BJ (cell line): ENCODE measurements around the gene RERE. TPM values are rescaled to one million over a fixed set of nuclear protein-coding genes. Genes with fewer than 3 reads are reported as not detected.

Experiments
- CTCF ChIA-PET: fragments of 350-600 bp; formaldehyde crosslinking; extraction: SDS; loops from one replicate; lab custom pipeline; 2021; ENCODE audit warnings: antibody characterized with exemption, inconsistent platforms; lab: Yijun Ruan, JAX
- POLR2A ChIA-PET: fragments of 300-600 bp; sonication (Branson Sonifier 250); formaldehyde crosslinking; extraction: SDS; loops from one replicate; lab custom pipeline; 2021; ENCODE audit warnings: antibody characterized with exemption; lab: Charles Lee
- DNase-seq: peaks from one replicate; pipeline ENCODE4 v3.0.0-alpha.2; 2011; ENCODE audit warnings: low read depth
- H3K27me3 ChIP-seq: 2 replicates; pipeline ENCODE4 v1.6.0; 2011; ENCODE audit warnings: low read length; ENCODE audit not compliant: control insufficient read depth, insufficient read depth
- H3K36me3 ChIP-seq: 2 replicates; pipeline ENCODE4 v1.5.1; 2011; ENCODE audit warnings: low read length; ENCODE audit not compliant: control insufficient read depth, insufficient read depth
- H3K4me3 ChIP-seq: 2 replicates; pipeline ENCODE4 v1.5.1; 2011; ENCODE audit warnings: low read depth, mild to moderate bottlenecking, control low read depth, low read length
- polyA plus RNA-seq: library from polyadenylated mRNA; depleted of rRNA; stranded (reverse); fragments of >200 nt; gene quantifications from 2 replicates; pipeline ENCODE4 v1.2.3, GENCODE V29; 2011
- TF ChIP-seq, protein P1 (sequence below): IDR thresholded peaks from 2 replicates; pipeline ENCODE4 v1.5.1; 2011; ENCODE audit warnings: low read depth, mild to moderate bottlenecking, control low read depth, inconsistent platforms, low read length, moderate library complexity; ENCODE audit not compliant: insufficient read depth

Gene RERE
- polyA plus RNA-seq, 1 experiment = 3.8 TPM

- Histone ChIP-seq H3K27me3 (no peaks in the 10 kb centered on the region), H3K4me3 (no peak overlapping the region), H3K36me3 (no peaks in the 10 kb centered on the region)
- ChIA-PET POLR2A (no interaction called here), CTCF (interaction anchor here (0.6 to 1.0 kb wide), 3 partner anchors 8 to 124 kb away, joined by 3 to 4 read pairs (median 3); no protein-coding TSS in a partner anchor)
- DNase-seq = no peak
- TF ChIP-seq, protein P1, sequence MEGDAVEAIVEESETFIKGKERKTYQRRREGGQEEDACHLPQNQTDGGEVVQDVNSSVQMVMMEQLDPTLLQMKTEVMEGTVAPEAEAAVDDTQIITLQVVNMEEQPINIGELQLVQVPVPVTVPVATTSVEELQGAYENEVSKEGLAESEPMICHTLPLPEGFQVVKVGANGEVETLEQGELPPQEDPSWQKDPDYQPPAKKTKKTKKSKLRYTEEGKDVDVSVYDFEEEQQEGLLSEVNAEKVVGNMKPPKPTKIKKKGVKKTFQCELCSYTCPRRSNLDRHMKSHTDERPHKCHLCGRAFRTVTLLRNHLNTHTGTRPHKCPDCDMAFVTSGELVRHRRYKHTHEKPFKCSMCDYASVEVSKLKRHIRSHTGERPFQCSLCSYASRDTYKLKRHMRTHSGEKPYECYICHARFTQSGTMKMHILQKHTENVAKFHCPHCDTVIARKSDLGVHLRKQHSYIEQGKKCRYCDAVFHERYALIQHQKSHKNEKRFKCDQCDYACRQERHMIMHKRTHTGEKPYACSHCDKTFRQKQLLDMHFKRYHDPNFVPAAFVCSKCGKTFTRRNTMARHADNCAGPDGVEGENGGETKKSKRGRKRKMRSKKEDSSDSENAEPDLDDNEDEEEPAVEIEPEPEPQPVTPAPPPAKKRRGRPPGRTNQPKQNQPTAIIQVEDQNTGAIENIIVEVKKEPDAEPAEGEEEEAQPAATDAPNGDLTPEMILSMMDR = no peak
These were observed 386.4 kb downstream of the RERE start for GRCh38 chr1:8431019-8431418.

GRCh38 chr1:8430476-8430875, 387.0 kb downstream of the RERE start:
- TF ChIP-seq, protein P1 = no peak
- H3K27me3 ChIP-seq = no peaks in the 10 kb centered on the region
- no peak overlapping the region for H3K4me3 ChIP-seq
- H3K36me3 ChIP-seq = no peaks in the 10 kb centered on the region
- DNase-seq = no peak
- ChIA-PET POLR2A (no interaction called here), CTCF (interaction anchor here (1.0 kb wide), 2 partner anchors 9 to 130 kb away, joined by 3 to 4 read pairs; no protein-coding TSS in a partner anchor)

- no peaks in the 10 kb centered on the region for H3K36me3 ChIP-seq
- ChIA-PET POLR2A (no interaction called here), CTCF (interaction anchor here (0.6 to 1.0 kb wide), 2 partner anchors 21 to 131 kb away, joined by 3 to 4 read pairs; no protein-coding TSS in a partner anchor)
- H3K4me3 ChIP-seq = no peak overlapping the region
- H3K27me3 ChIP-seq = no peaks in the 10 kb centered on the region
- no peak for DNase-seq
- TF ChIP-seq, protein P1 = no peak
These were observed 387.8 kb downstream of the RERE start for GRCh38 chr1:8429549-8430110.

- CTCF ChIA-PET = interaction anchor here (0.8 to 1.5 kb wide), 2 partner anchors 9 to 10 kb away, joined by 3 to 4 read pairs; no protein-coding TSS in a partner anchor
- POLR2A ChIA-PET = no interaction called here
These were observed 389.0 kb downstream of the RERE start for GRCh38 chr1:8428441-8428840.

GRCh38 chr1:8427986-8428385, 389.5 kb downstream of the RERE start:
- Histone ChIP-seq H3K27me3 (no peaks in the 10 kb centered on the region), H3K36me3 (no peaks in the 10 kb centered on the region), H3K4me3 (no peak overlapping the region)
- TF ChIP-seq, protein P1 = no peak
- no peak for DNase-seq
- POLR2A ChIA-PET = interaction anchor here (0.6 kb wide), 2 partner anchors 9 to 56 kb away, joined by 5 to 8 read pairs; no protein-coding TSS in a partner anchor
- CTCF ChIA-PET = interaction anchor here (0.8 to 1.5 kb wide), 2 partner anchors 9 to 11 kb away, joined by 3 to 4 read pairs; no protein-coding TSS in a partner anchor

More at GRCh38 chr1:8428441-8428840, 389.0 kb downstream of the RERE start:
- Histone ChIP-seq H3K27me3 (no peaks in the 10 kb centered on the region), H3K4me3 (no peak overlapping the region), H3K36me3 (no peaks in the 10 kb centered on the region)
- TF ChIP-seq, protein P1 = no peak
- no peak for DNase-seq
